Kidney capillary endothelial cell (primary cell): Measurements from ENCODE around the gene LRRC14B.
A peak's percentile ranks its signal among the peaks of the same experiment; 100 is the strongest.
"Not testable (repeated sequence)": the region's sequence is repeated elsewhere in the genome, so short reads cannot be mapped to it uniquely, and the experiment has no call there.

Experiments used
- DNase-seq: peaks from one replicate; pipeline ENCODE4 v3.0.0-alpha.2; 2018; ENCODE audit warnings: low spot score

LRRC14B gene

DNA sequence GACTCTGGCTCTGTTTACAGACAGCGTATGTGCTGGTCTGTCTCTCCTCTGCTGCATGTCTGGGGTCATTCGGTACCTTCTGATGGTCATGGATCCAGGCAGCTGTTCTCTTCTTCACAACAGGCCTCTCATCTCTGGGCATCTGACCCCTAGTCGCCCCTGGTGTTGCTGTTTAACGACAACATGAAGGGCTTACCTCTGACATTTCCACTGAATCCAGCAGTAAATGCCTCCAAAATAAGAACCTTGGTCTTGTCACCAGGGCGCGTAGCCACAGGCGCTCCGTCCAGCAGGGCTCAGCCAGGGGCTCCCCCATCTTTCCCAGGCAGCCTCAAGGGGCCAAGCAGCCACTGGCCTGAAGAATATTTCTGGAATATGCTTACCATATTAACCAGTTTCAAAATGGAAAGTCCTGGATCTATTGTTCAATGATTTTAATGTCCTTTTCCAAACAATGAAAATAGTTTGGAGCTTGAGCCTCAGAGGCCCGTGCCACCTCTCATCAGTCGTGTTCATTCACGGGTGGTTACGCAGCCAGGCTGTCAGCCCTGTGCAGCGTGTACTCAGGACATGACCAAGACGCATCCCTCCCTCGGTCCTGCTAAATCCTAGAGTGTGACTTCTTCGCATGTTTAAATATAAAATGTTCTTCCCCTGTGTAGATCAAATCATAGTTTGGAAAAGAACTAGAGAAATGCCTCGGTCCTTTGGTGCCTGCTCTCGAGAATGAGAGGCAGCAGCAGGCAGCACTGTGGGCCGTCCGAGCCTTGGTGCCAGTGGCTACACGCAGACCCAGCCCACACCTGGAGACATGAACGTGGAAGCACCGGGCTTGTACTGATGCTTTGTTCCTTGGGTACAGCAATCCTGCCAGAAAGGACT, 30.1 kb upstream of the LRRC14B start:
- DNase-seq = no peak

DNA sequence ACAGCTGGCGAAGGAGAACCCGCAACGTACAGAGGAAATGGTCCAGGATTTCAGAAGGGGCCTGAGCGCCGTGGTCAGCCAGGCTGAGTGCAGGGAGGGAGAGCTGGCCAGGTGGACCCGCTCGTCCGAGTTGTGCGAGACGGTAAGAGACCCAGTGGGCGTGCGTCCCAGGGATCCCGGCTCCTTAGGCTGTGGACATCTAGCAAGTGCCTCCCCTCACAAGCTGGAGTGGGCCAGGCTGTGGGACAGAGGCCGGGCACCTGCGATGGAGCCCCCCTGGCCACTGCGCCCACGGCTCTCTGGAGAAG, 29.5 kb upstream of the LRRC14B start:
- DNase-seq = no peak

DNA sequence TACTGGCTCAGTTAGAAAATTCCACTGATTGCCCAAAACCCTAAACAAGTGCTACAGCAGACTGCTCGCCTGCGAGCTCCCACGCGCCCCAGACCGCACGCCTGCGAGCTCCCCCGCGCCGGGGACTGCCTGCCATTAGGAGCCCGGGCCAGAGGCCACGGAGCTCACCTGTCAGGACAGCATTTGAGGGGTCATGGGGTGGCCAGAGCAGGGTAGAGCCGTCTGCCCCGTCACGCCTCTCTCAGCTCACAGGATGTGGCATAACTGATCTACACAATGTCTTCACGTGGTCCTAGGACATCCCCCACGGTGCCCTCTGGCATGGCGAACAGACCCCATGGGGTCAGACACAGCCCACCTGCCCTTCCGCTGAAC, 29.1 kb upstream of the LRRC14B start:
- no peak for DNase-seq

DNA sequence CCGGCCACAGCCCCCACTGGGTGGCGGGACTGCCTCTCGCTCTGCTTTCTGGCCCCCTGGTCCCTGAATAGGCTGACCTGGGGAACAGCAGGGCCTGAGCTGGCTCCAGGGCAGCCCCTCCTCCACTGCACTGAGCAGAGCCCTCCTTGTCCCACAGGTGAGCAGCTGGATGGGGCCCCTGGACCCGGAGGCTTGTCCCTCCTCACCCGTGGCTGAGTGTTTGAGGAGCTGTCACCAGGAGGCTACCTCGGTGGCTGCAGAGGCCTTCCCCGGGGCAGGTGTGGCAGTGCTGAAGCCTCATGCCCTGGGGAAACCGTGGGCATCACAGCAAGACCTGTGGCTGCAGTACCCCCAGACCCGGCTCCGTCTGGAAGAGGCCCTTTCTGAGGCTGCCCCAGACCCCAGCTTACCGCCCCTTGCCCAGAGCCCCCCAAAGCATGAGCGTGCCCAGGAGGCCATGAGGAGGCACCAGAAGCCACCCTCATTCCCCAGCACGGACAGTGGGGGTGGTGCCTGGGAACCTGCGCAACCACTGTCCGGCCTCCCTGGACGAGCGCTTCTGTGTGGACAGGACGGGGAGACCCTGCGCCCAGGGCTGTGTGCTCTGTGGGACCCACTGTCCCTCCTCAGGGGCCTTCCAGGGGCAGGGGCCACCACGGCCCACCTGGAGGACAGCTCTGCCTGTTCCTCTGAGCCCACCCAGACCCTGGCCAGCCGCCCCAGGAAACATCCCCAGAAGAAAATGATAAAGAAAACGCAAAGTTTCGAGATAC, 28.5 kb upstream of the LRRC14B start:
- DNase-seq = no peak

DNA sequence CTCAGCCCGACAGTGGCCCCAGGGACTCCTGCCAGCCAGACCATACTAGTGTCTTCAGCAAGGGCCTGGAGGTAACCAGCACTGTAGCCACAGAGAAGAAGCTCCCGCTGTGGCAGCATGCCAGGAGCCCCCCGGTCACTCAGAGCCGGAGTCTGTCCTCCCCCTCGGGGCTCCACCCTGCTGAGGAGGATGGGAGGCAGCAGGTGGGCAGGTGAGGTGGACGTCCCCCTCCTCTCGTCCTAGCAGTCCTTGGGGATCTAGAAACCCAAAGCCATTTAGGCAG, 28.0 kb upstream of the LRRC14B start:
- DNase-seq = no peak

DNA sequence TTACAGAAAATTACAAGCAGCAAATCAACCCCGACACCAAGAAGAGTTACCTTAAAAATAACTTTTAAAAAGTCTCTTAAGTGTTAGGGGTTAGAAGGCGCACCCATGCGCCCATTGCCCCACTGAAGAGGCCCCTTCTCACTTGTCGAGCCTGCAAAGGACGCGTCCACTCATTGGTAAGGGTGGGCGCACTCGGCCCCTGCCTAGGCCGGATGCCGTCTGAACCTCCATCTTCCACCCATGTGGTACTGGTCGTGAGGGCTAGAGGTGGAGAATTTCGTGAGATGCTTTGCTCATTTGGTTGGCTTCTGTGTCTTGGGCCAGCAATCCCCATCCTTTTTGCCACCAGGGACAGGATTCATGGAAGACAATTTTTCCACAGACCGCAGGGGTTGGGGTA, 27.5 kb upstream of the LRRC14B start:
- no peak for DNase-seq

DNA sequence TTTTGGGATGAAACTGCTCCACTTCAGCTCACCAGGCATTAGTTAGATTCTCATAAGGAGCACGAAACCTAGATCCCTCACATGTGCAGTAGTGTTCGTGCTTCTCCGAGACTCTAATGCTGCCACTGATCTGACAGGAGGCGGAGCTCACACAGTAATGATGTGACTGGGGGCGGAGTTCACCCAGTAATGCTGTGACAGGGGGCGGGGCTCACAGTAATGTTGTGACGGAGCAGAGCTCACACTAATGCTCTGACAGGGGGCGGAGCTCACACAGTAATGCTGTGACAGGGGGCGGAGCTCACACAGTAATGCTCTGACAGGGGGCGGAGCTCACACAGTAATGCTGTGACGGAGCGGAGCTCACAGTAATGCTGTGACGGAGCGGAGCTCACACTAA, 27.1 kb upstream of the LRRC14B start:
- DNase-seq = no peak

DNA sequence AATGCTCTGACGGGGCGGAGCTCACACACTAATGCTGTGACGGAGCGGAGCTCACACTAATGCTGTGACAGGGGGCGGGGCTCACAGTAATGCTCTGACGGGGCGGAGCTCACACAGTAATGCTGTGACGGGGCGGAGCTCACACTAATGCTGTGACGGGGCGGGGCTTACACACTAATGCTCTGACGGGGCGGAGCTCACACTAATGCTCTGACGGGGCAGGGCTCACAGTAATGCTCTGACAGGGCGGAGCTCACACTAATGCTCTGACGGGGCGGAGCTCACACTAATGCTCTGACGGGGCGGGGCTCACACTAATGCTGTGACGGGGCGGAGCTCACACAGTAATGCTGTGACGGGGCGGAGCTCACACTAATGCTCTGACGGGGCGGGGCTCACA, 26.5 kb upstream of the LRRC14B start:
- not testable (repeated sequence) for DNase-seq

DNA sequence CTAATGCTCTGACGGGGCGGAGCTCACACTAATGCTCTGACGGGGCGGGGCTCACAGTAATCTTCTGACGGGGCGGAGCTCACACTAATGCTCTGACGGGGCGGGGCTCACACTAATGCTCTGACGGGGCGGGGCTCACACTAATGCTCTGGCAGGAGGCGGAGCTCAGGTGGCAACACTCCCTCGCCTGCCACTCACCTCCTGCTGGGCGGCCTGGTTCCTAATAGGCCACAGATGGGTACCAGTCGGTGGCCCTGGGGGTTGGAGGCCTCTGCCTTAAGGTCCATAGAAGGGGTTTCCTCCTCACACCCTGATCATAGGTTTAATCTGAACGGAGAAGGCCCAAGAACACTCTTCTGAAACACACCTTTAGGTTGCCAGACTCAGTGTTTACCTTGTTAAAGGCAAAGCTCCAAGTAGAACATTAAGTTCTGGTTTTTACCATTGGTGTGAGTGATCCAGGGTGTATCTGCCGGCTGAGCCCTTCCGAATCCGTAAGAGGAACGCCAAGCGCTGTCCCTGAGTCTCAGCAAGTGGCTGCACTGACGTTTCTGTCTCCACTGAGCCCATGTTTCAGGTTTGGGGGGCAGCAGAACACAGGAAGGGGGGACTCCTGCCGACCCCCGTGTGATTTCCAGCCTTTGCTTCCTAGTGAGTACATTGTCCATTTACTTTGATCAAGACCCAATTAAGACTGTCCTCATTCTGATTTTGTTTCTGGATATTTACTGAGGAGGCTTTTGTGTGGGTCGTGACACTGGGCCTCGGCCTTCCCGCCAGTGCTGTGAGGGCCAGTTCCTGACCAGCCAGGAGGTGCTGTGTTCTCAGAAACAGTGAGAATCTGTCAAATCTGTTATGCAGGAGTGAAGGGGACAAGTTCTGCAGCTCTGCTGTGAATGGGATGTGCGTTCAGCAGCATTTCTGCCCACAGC, 24.6 kb upstream of the LRRC14B start:
- DNase-seq = no peak

DNA sequence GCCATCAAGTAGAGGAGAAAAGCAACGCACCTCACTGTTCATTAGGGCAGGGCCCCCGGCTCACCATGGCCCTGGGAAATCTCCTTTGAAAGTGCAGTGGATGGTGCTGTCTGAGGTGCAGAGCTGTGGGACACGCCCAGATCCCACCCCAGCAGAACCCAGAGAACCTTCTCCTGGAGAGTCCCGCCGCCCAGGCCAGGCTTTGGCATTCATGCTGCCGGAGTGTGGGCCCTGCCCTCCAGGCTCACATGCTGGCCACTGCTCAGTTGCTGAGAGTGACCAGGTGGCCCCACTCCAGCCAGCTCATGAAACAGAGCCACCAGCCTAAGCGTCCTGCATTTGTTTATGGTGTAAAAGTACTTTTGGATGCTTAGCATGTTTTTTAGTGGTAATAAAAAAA, 23.8 kb upstream of the LRRC14B start:
- no peak for DNase-seq

DNA sequence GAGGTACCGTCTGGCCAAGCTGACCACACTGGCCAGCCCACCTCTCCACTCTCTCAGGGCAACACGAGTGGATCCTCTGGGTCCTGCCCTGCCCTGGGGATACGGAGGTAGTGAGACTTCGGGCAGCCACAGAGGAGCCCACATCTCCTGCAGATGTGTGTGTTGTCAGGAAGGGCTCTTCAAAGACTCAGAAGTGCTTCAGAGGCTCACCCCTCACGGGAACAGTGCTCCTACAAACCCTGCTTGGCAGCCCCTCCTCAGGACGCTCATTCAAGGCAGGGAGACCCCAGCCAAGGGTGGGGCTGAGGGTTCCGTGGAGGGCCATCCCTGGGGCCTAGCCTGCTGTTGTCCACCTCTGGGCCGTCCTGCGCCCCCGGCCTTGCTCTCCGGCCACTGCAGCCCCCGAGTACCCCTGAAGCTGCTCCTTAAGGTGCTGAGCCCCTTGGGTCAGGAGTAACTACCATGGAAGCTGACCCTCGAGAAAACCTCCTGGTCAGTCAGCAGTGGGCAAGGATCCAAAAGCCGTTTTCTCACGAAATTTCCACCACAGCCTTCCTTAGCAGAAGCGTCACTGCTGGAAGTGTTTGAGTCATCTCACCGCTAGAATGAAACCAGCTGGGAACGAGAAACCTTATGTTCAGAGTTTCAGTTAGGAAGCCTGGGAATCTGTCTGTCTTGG, 23.2 kb upstream of the LRRC14B start:
- peak; percentile 84 for DNase-seq

DNA sequence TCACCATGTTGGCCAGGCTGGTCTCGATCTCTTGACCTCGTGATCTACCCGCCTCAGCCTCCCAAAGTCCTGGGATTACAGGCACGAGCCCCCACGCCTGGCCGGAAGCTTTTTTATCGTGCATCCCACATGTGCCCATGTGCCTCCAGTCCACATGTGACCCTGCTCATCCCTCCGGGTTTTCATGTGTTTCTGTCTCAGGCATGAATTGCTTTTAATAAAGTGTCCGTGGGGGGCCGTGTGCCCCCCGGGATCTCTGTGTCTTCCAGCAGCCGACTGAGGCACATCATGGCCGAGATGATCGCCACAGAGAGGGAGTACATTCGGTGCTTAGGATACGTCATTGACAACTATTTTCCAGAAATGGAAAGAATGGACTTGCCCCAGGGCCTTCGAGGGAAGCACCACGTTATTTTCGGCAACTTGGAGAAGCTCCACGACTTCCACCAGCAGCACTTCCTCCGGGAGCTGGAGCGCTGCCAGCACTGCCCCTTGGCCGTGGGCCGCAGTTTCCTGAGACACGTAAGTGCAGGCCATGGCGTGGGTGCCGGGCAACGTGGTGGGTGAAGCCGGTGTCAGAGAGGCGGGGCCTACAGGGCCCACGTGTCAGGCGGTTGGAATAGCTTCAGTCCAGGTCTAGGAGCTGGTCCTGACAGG, 22.1 kb upstream of the LRRC14B start:
- DNase-seq = peak; percentile 87

DNA sequence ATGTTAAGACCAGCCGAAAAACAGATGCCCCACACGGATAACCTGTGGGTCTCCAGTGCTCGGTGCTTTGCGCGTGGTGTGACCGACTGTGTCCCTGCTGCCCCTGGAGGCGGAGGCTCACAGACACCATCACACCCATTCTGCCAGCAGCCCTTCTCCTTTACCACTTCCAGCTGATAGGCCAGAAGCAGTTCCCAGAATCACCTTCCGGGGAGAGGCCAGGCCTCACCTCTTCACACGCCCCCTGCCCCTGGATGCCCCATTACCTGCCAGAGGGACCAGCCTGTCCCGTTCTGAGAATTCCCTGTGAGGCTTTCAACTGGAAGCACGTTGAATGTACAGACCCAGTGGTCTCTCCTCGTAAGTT, 21.6 kb upstream of the LRRC14B start:
- no peak for DNase-seq

DNA sequence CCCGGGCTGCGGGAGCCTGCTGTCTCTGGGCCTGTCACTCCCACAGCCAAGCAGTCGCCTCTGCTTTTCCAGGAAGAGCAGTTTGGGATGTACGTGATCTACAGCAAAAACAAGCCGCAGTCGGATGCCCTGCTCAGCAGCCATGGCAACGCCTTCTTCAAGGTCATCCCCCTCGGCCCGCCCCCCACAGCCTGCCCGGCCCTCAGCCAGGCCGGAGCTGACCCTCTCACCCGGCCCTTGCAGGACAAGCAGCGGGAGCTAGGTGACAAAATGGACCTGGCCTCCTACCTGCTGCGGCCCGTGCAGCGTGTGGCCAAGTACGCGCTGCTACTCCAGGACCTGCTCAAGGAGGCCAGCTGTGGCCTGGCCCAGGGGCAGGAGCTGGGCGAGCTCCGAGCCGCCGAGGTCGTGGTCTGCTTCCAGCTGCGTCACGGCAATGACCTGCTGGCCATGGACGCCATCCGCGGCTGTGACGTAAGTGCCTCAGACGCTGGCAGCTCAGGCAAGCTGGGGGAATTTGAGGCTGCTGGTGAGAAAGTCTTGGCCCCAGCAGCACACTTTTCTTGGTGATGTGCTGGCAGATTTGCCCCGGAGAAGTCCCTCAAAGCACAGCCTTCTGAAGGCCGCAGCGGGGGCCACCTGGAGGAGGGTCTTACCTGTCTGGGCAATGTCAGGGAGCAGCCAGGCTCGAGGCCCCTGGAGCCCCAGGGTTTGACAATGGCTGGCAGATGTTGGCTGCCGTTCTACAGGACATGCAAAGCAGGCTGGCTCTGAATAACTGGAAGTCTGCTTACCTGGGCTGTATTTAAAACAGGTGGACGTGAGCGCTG, 20.1 kb upstream of the LRRC14B start:
- no peak for DNase-seq

DNA sequence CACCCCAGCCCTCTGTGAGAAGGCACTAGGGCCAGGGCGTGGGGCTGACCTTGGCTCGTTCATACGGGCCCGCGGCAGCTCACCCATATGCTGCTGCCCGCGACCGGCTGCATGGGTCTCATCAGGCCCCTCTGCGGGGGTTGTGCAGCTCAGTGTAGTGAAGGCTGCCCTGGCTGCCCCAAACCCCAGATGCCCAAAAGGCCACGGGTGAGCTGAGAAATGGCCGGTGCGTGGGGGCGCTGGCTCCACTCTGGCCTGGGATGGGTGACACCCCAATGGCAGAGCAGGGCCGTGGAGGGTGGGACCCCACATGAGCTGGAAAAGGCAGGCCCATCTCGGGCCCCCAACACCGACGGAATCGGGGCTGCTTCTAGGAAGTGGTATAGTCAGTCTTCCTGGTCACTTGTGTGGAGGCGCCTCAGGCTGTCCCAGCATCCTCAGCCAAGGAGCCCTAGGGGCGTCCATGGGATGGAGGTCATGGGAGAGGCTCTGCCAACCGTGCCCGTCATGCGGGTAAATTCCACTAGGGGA, 19.4 kb upstream of the LRRC14B start:
- DNase-seq = no peak

DNA sequence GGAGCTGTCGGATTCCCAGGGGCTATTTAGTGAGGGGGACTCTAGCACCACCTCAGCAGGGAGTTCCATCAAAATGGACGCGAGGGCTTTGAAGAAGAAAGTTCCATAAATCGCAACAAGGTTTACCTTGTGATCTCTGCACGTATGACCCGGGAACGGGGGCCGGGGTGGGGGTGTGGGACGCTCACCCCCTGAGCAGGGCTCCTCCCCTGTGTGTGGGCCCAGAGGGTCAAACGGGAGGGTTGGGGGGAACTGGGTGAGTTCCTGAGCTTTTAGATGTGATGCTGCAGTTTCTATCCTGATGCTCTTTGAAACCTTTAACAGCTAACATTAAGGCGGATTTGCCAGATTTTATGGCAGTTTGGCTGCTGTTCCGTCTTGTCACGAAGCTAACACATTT, 18.9 kb upstream of the LRRC14B start:
- DNase-seq = no peak

DNA sequence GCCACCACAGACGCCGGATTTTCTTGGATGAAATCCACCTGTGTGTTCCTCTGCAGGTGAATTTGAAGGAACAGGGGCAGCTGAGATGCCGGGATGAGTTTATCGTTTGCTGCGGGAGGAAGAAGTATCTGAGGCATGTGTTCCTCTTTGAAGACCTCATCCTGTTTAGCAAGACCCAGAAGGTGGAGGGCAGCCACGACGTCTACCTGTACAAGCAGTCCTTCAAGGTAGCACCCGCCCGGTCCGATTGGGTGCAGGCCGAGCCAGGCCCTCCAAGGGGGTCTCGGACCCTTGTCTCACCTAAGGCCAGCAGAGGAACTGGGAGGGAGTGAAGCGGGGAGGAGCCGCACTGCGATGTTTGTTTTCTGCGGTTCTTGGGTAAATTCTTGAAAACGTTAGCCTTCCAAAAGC, 18.4 kb upstream of the LRRC14B start:
- DNase-seq = no peak

DNA sequence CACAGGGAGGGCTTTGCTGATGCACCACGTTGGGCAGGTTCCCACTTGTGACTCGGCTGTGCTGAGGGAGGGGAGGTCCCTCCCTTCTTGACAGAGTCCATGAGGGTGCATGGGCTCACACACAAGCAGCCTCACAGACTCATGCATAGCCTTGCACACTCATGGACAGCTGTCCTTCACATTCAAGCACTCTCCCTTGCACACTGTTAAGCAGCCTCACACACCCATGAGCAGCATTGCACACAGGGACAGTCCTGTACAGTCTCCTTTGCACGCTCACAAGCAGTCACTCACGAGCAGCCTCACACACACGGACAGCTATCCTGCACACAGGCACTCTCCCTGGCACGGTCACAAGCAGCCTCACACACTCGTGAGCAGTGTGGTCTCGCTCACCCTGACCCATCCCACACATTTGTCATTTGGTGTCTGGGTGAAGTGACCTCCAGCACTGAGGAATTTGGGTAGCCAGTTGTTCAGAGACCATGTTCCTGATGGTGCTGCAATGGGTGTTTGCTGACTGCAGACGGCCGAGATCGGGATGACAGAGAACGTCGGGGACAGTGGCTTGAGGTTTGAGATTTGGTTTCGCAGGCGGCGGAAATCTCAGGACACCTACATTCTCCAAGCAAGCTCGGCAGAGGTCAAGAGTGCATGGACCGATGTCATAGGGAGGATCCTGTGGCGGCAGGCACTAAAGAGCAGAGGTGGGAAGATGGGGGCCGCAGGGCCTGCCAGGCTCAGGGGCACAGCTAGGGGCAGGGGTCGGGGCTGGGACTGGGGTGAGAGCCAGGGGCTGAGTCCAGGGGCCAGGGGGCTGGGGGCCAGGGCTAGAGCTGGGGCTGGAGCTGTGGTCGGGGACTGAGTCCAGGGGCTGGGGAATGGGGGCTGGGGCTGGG, 17.7 kb upstream of the LRRC14B start:
- no peak for DNase-seq

DNA sequence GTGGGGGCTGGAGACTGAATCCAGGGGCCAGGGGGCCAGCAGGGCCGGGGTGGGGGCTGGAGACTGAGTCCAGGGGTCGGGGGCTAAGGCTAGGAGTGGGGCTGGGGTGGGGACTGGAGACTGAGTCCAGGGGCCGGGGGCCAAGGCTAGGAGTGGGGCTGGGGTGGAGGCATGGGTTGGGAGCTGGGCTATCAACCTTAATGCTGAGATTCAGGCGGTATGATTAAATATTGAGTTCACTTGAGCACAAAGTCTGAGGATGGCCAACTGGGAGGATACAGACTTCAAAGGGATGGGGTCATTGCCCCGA, 17.0 kb upstream of the LRRC14B start:
- no peak for DNase-seq
